H54 (cell line): ENCODE measurements around the gene SCTR.
A peak's percentile ranks its signal among the peaks of the same experiment; 100 is the strongest.

Source experiments
- DNase-seq: peaks from one replicate; pipeline ENCODE4 v3.0.0; 2011; ENCODE audit warnings: low spot score, mixed read lengths; ENCODE audit not compliant: insufficient read length
- FAIRE-seq: peaks from 3 replicates; lab custom pipeline; 2011; peaks lifted over from hg19 to GRCh38; lab: Jason Lieb, UNC
- POLR2A ChIP-seq: IDR thresholded peaks from 2 replicates; pipeline ENCODE4 v1.6.1; 2011; ENCODE audit warnings: low read depth, mild to moderate bottlenecking, low read length

Gene SCTR

GRCh38 chr2:119480718-119481142 lies 43.6 kb downstream of the SCTR start:
- DNase-seq (no peak), FAIRE-seq (no peak)
- no peak for TF ChIP-seq POLR2A

GRCh38 chr2:119480184-119480583 lies 44.1 kb downstream of the SCTR start:
- no peak for DNase-seq
- FAIRE-seq: no peak
- TF ChIP-seq POLR2A: no peak

GRCh38 chr2:119478978-119479295 lies 45.3 kb downstream of the SCTR start:
- FAIRE-seq: no peak

GRCh38 chr2:119478188-119478977 lies 45.9 kb downstream of the SCTR start:
- FAIRE-seq (no peak), DNase-seq (no peak)
- no peak for TF ChIP-seq POLR2A

More at GRCh38 chr2:119478978-119479295, 45.3 kb downstream of the SCTR start:
- no peak for TF ChIP-seq POLR2A
- DNase-seq: no peak

GRCh38 chr2:119477113-119477505 lies 47.2 kb downstream of the SCTR start:
- TF ChIP-seq POLR2A: no peak
- no peak for FAIRE-seq
- DNase-seq: no peak

- TF ChIP-seq POLR2A: no peak
- peak; percentile 76 for DNase-seq
- FAIRE-seq: peak; percentile 89
Observed at GRCh38 chr2:119476301-119477112, 47.8 kb downstream of the SCTR start.

GRCh38 chr2:119475857-119476244 lies 48.4 kb downstream of the SCTR start:
- no peak for FAIRE-seq
- DNase-seq: no peak
- no peak for TF ChIP-seq POLR2A

GRCh38 chr2:119475225-119475856 lies 48.9 kb downstream of the SCTR start:
- DNase-seq (no peak), FAIRE-seq (no peak)
- TF ChIP-seq POLR2A: no peak

- FAIRE-seq: no peak
- TF ChIP-seq POLR2A: no peak
- DNase-seq: no peak
Observed at GRCh38 chr2:119474371-119475224, 49.7 kb downstream of the SCTR start.

- no peak for FAIRE-seq
- no peak for DNase-seq
- no peak for TF ChIP-seq POLR2A
Observed at GRCh38 chr2:119473621-119474370, 50.5 kb downstream of the SCTR start.

GRCh38 chr2:119472749-119473148 lies 51.5 kb downstream of the SCTR start:
- FAIRE-seq (no peak), DNase-seq (no peak)
- TF ChIP-seq POLR2A: no peak

GRCh38 chr2:119469661-119470297 lies 54.5 kb downstream of the SCTR start:
- no peak for DNase-seq

GRCh38 chr2:119469131-119469530 lies 55.2 kb downstream of the SCTR start:
- DNase-seq: no peak
- no peak for FAIRE-seq
- TF ChIP-seq POLR2A: no peak

More at GRCh38 chr2:119469661-119470297, 54.5 kb downstream of the SCTR start:
- FAIRE-seq: no peak
- TF ChIP-seq POLR2A: no peak
